Ishikawa (cell line): ENCODE results near the gene PVRIG.

Source experiments
- EP300 ChIP-seq: IDR thresholded peaks from 2 replicates; pipeline ENCODE4 v1.6.1; 2012; ENCODE audit warnings: borderline replicate concordance
- TEAD4 ChIP-seq: IDR thresholded peaks from 2 replicates; pipeline ENCODE4 v1.6.1; 2012
- YY1 ChIP-seq: IDR thresholded peaks from 2 replicates; pipeline ENCODE4 v1.6.1; 2012; ENCODE audit warnings: low read depth

DNA sequence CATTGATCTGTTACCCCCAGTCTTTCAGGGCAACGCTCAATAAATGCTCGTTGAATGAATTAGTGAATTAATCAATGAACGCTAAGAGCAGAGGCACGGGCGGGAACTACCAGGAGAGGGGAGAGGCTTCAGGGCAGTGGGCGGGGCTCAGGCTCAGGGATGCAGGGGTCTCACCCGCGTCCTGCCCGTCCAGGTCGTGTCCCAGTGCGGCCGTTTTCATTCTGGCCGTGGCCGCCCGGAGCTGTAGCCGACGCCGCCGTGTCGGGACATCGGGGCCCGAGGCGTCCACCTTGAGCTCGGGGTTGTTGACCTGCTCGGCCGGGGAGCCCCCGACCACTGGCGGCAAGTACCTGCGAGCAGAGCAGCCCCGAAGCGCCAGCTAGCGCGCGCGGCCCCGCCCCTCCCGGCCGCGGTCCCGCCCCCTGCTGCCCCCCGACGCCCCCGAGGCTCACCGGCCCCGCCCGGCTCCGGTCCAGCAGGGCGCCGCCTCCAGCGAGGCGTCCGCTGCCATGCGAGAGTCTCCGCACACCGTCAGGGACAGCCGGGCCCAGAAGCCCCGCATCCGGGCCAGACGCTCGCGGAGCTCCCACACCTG lies 48.6 kb upstream of the PVRIG start:
- TF ChIP-seq EP300, result no peak
- no peak for TF ChIP-seq TEAD4
- no peak for TF ChIP-seq YY1
